ENCODE measurements around the gene ZBTB7A. TPM values are rescaled to one million over a fixed set of nuclear protein-coding genes. Genes with fewer than 3 reads are reported as not detected.
"Not testable (repeated sequence)": the region's sequence is repeated elsewhere in the genome, so short reads cannot be mapped to it uniquely, and the experiment has no call there.

ZBTB7A gene
- total RNA-seq, 1 donor from 2014 or later, result 41.6 TPM

DNA sequence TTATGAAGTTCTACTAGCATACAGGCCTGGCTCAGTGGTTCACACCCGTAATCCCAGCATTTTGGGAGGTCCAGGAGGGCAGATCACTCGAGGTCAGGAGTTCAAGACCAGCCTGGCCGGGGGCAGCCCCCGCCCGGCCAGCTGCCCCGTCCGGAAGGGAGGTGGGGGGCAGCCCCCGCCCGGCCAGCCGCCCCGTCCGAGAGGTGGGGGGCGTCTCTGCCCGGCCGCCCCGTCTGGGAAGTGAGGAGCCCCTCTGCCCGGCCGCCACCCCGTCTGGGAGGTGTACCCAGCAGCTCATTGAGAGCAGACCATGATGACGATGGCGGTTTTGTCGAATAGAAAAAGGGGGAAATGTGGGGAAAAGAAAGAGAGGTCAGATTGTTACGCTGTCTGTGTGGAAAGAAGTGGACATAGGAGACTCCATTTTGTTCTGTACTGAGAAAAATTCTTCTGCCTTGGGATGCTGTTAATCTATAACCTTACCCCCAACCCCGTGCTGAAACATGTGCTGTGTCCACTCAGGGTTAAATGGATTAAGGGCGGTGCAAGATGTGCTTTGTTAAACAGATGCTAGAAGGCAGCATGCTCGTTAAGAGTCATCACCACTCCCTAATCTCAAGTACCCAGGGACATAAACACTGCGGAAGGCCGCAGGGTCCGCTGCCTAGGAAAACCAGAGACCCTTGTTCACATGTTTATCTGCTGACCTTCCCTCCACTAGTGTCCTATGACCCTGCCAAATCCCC, 67.9 kb downstream of the ZBTB7A start:
- intact Hi-C loops (cut with micrococcal nuclease), result not testable (repeated sequence)

GRCh38 chr19:3995607-3996006, 71.1 kb downstream of the ZBTB7A start:
- intact Hi-C loops (cut with micrococcal nuclease), result no loop called here

Other genes with a start within 250 kb of the ZBTB7A start
- gene ZFR2, start 197.9 kb downstream of the ZBTB7A start, total RNA-seq, result 0.25 and 0.30 TPM in 2 replicates
- gene ATCAY, start 186.2 kb downstream of the ZBTB7A start, total RNA-seq, result not detected in 2 replicates
- gene NMRK2, start 133.8 kb downstream of the ZBTB7A start, total RNA-seq, result not detected in 2 replicates
- 34.3 and 35.2 TPM in 2 replicates for gene DAPK3, start 95.8 kb downstream of the ZBTB7A start, total RNA-seq
- 1,722 and 1,742 TPM in 2 replicates for gene EEF2, start 81.4 kb downstream of the ZBTB7A start, total RNA-seq
- gene PIAS4, start 59.2 kb downstream of the ZBTB7A start, total RNA-seq, result 29.8 and 34.4 TPM in 2 replicates
- gene MAP2K2, start 57.2 kb upstream of the ZBTB7A start, total RNA-seq, result 135 and 138 TPM in 2 replicates
- gene CREB3L3, start 86.7 kb upstream of the ZBTB7A start, total RNA-seq, result 0.84 and 1.3 TPM in 2 replicates
- 34.4 and 35.6 TPM in 2 replicates for gene SIRT6, start 115.7 kb upstream of the ZBTB7A start, total RNA-seq
- 0.43 and 0.52 TPM in 2 replicates for gene ANKRD24, start 115.8 kb upstream of the ZBTB7A start, total RNA-seq
- gene EBI3, start 162.6 kb upstream of the ZBTB7A start, total RNA-seq, result 2.6 and 2.8 TPM in 2 replicates
- 24.2 and 27.1 TPM in 2 replicates for gene YJU2, start 180.2 kb upstream of the ZBTB7A start, total RNA-seq
- gene SHD, start 212.4 kb upstream of the ZBTB7A start, total RNA-seq, result not detected in 2 replicates
- gene TMIGD2, start 235.5 kb upstream of the ZBTB7A start, total RNA-seq, result 20.1 and 20.9 TPM in 2 replicates
- 12.6 and 13.8 TPM in 2 replicates for gene FSD1, start 237.7 kb upstream of the ZBTB7A start, total RNA-seq

All from T-helper 2 cell treated with Interferon-gamma antibody and Interleukin-4, amounts not matched to agents 100 ng/mL and 5 ng/mL, for 36 hours (primary cell).